K562 (cell line): ENCODE data around the gene ATXN10.

Source experiments
- ETV1 ChIP-seq: fragments of 450-650 bp; conservative IDR thresholded peaks from 2 replicates; pipeline ENCODE4 v1.6.1; 2016; ENCODE audit warnings: missing genetic modification characterization, control low read depth, low read depth, missing compliant biosample characterization
- ETV5 ChIP-seq: sonication (generic); formaldehyde crosslinking; IDR thresholded peaks from 2 replicates; pipeline ENCODE4 v1.4.0; 2020; ENCODE audit warnings: low read depth, mild to moderate bottlenecking, missing genetic modification reagents
- FOXM1 ChIP-seq, 2 experiments: fragments of 450-650 bp in 1 of 2; sonication (generic) in 1 of 2; formaldehyde crosslinking in 1 of 2; IDR thresholded peaks; 2 replicates each; pipeline versions ENCODE4 v1.6.1 to v1.9.0; 2017 to 2022; ENCODE audit warnings: low read depth in 2 of 2, mild to moderate bottlenecking in 2 of 2, missing genetic modification reagents in 1 of 2, moderate library complexity in 1 of 2
- POLR2AphosphoS5 ChIP-seq: IDR thresholded peaks from 2 replicates; pipeline ENCODE4 v1.6.1; 2011; ENCODE audit warnings: mild to moderate bottlenecking, low read depth, low read length, moderate library complexity; ENCODE audit not compliant: control insufficient read depth, insufficient read depth
- REST ChIP-seq, 2 experiments: fragments of 450-650 bp; formaldehyde crosslinking in 1 of 2; IDR thresholded peaks; 2 replicates each; pipeline versions ENCODE4 v1.4.0 to v1.6.1; 2014 to 2020; ENCODE audit warnings: mild to moderate bottlenecking in 2 of 2, borderline replicate concordance in 1 of 2, low read depth in 1 of 2
- RFX5 ChIP-seq: IDR thresholded peaks from 2 replicates; pipeline ENCODE4 v1.6.1; 2011; ENCODE audit warnings: low read depth, mild to moderate bottlenecking, improper control_type of control experiment, low read length
- SP1 ChIP-seq: sonication (generic); formaldehyde crosslinking; IDR thresholded peaks from 2 replicates; pipeline ENCODE4 v1.8.1; 2022; ENCODE audit warnings: mild to moderate bottlenecking, missing genetic modification reagents
- ZNF407 ChIP-seq: fragments of 450-650 bp; IDR thresholded peaks from 2 replicates; pipeline ENCODE4 v1.6.1; 2016; ENCODE audit warnings: low read depth
- TF ChIP-seq, protein P1 (sequence below): sonication (generic); formaldehyde crosslinking; IDR thresholded peaks from 2 replicates; pipeline ENCODE4 v1.8.1; 2022; ENCODE audit warnings: missing genetic modification reagents
- TF ChIP-seq, protein P2 (sequence below), 3 experiments: IDR thresholded peaks in 2 of 3; conservative IDR thresholded peaks in 1 of 3; 2 replicates each; pipeline ENCODE4 v1.5.1; 2011 to 2012; ENCODE audit warnings: low read length in 3 of 3, mild to moderate bottlenecking in 3 of 3, control low read depth in 2 of 3, improper control_type of control experiment in 1 of 3, inconsistent platforms in 1 of 3, low read depth in 1 of 3, mixed read lengths in 1 of 3, moderate library complexity in 1 of 3; ENCODE audit not compliant: insufficient read depth in 2 of 3

DNA sequence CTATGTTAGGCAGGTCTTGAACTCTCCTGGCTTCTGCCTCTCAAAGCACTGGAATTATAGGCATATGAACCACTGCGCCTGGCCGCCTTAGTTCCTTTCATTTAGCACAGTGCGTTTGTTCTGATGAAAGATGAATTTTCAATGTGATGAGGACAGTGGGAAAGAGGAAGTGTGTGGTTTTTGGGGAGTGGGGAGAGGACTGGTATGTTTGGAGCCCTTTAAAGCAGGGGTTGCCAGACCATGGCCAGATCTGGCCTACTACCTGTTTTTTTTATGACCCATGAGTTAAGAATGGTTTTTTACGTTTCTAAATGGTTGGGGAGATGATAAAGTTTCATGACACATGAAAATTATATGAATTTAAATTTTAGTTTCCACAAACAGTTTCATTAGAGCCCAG is 12.5 kb downstream of the ATXN10 start:
- TF ChIP-seq POLR2AphosphoS5, result no peak
- no peak for TF ChIP-seq ETV5
- TF ChIP-seq, protein P1, sequence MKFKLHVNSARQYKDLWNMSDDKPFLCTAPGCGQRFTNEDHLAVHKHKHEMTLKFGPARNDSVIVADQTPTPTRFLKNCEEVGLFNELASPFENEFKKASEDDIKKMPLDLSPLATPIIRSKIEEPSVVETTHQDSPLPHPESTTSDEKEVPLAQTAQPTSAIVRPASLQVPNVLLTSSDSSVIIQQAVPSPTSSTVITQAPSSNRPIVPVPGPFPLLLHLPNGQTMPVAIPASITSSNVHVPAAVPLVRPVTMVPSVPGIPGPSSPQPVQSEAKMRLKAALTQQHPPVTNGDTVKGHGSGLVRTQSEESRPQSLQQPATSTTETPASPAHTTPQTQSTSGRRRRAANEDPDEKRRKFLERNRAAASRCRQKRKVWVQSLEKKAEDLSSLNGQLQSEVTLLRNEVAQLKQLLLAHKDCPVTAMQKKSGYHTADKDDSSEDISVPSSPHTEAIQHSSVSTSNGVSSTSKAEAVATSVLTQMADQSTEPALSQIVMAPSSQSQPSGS (CRISPR knock-in tag), result no peak
- TF ChIP-seq ZNF407, result no peak
- TF ChIP-seq ETV1 (tag), result no peak
- TF ChIP-seq, protein P2, sequence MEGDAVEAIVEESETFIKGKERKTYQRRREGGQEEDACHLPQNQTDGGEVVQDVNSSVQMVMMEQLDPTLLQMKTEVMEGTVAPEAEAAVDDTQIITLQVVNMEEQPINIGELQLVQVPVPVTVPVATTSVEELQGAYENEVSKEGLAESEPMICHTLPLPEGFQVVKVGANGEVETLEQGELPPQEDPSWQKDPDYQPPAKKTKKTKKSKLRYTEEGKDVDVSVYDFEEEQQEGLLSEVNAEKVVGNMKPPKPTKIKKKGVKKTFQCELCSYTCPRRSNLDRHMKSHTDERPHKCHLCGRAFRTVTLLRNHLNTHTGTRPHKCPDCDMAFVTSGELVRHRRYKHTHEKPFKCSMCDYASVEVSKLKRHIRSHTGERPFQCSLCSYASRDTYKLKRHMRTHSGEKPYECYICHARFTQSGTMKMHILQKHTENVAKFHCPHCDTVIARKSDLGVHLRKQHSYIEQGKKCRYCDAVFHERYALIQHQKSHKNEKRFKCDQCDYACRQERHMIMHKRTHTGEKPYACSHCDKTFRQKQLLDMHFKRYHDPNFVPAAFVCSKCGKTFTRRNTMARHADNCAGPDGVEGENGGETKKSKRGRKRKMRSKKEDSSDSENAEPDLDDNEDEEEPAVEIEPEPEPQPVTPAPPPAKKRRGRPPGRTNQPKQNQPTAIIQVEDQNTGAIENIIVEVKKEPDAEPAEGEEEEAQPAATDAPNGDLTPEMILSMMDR (IDR thresholded peaks at IDR 0.05 in 2 of 3, conservative IDR thresholded peaks at IDR 0.05 in 1 of 3; ENCODE audit: insufficient read depth in 2 of 3, low read depth in 1 of 3, low read length in 3 of 3), result no peak
- no peak for TF ChIP-seq REST (IDR thresholded peaks at IDR 0.05; ENCODE audit: borderline replicate concordance)
- TF ChIP-seq REST (CRISPR knock-in tag; IDR thresholded peaks at IDR 0.05; ENCODE audit: low read depth), result no peak
- TF ChIP-seq RFX5, result no peak
- no peak for TF ChIP-seq SP1 (CRISPR knock-in tag)
- no peak for TF ChIP-seq FOXM1 (IDR thresholded peaks at IDR 0.05; ENCODE audit: low read depth)
- TF ChIP-seq FOXM1 (CRISPR knock-in tag; IDR thresholded peaks at IDR 0.05; ENCODE audit: low read depth), result no peak
